HG03342 (cell line): Measurements from ENCODE around the gene MBTPS1.

Experiments used
- ATAC-seq: cut with Tn5 transposase; IDR thresholded peaks from one replicate; pipeline ENCODE4 v1.9.1; 2021; ENCODE audit warnings: mild to moderate bottlenecking, moderate library complexity; ENCODE audit not compliant: unreplicated experiment

Gene MBTPS1

DNA sequence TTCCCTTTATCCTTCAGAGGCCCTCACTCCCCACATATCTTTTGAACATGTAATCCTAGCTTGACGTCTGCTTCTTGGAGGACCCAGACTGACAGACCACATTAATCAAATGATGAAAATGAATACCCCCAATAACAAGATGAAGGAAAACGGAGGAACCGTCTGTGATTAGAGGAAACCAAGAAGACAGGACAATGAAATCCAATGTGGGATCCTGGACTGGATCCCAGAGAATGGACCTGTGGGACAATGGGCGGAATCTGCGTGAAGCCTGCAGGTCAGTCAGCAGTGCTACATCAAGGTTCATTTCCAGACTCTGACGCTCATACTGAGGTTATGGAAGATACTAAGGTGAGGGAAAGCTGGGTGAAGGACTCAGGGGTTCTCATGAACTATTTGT lies 35.9 kb downstream of the MBTPS1 start:
- ATAC-seq = no peak

- no peak for ATAC-seq
Observed at GRCh38 chr16:84080378-84080777, 36.4 kb downstream of the MBTPS1 start.

- ATAC-seq = no peak
Observed at GRCh38 chr16:84079664-84080063, 37.1 kb downstream of the MBTPS1 start.

DNA sequence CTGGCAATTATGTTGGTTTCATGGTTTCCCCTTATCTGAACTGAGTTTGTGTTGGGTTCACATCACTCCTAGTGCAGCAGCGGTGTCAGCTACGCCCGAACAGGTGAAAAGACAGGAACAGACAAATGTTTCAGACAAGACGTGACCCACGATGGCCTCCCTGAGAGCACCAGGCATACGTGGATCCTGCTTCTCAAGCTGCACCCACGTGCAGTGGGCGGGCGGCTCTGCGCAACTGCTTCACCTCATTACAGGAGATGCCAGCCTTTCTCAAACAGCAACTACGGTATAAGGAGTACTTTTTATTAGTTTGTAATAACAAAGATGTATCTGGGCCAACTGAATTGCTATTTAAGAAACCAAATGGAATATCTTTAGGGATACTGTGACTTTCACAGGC lies 41.4 kb downstream of the MBTPS1 start:
- no peak for ATAC-seq

GRCh38 chr16:84074721-84075120 lies 42.0 kb downstream of the MBTPS1 start:
- ATAC-seq = no peak

DNA sequence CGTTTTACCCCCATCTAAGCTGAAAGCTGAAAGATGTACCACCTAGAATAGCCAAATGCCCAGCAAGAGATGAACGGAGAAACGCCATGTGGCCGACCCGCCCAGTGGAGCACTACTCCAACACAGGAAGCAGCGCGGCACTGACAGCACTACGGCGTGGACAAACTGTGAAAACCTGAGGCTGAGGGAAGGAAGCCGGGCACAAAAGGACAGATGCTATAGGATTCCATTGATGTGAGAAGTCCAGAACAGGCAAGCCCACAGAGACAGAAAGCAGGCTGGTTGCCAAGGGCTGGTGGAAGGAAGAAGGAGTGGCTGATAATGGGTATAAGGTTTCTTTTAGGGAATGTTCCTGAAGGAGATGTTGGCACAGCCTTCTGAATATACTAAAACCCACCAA lies 44.7 kb downstream of the MBTPS1 start:
- ATAC-seq = no peak

- ATAC-seq = no peak
Observed at GRCh38 chr16:84071121-84071520, 45.6 kb downstream of the MBTPS1 start.

DNA sequence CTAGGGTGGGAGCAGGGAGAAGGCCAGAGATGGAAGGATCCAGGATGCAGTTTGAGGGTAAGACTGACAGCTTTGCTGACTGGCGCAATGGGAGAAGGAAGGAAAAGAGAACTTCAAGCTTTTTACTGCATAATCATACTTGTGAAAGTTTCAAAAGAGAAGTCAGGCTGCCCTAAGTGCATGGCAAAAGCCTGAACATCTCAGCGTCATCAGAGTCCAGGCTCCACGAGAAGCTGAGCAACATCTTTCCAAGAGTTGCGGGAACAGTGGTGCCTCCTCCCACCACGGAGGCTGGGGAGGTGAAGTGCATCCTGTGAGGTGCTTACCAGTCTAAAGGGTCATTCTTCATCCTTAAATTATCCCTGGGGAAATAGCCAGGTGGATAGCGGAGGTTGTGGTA lies 47.2 kb downstream of the MBTPS1 start:
- no peak for ATAC-seq

- no peak for ATAC-seq
Observed at GRCh38 chr16:84068783-84069462, 47.8 kb downstream of the MBTPS1 start.

DNA sequence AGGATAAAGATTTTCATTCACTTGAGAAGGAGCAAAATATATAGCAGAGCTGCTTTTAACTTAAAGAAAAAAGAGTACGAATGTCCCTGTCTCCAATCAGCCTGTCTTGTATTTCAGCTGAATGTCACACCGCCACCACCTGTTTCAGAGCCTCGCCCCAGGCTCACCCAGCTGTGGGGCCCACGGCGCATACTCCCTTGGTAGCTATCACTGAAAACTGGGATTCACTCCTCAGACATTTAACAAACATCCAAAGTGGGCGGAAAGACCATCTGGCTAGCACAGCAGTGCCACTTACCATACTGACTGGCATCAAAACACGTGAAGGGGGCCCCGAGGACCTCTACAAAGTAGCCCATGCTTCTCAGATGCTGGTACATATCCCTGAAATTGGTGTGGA lies 48.7 kb downstream of the MBTPS1 start:
- no peak for ATAC-seq

GRCh38 chr16:84067640-84068039 lies 49.1 kb downstream of the MBTPS1 start:
- ATAC-seq = no peak

DNA sequence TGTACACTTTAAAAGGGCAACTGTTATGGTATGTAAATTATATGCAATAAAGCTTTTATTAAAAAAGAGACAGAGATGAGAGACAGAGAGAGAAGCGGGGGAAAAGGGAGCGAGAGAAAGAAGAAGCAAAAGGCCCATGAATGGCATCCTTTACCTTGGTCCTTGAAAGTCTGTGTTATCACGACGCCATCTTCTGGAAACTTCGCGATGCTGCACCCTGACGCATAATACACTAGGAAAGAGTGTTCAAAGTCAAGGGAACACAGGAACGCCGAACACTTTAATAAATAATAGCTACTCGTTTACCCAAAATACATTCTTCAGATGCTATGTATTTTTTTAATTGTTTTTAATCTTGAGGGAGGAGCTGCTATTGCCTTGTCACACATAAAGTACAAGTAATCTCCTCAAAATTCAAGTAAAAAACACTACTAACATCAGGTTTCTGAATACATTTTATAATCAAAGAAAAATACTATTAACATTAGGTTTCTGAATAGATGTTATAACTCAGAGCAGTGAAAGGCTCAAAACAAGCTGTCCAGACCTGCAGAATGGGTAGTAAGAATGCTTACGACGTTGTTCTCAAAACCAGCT lies 51.1 kb downstream of the MBTPS1 start:
- ATAC-seq = no peak

- ATAC-seq = no peak
Observed at GRCh38 chr16:84063980-84064379, 52.8 kb downstream of the MBTPS1 start.

DNA sequence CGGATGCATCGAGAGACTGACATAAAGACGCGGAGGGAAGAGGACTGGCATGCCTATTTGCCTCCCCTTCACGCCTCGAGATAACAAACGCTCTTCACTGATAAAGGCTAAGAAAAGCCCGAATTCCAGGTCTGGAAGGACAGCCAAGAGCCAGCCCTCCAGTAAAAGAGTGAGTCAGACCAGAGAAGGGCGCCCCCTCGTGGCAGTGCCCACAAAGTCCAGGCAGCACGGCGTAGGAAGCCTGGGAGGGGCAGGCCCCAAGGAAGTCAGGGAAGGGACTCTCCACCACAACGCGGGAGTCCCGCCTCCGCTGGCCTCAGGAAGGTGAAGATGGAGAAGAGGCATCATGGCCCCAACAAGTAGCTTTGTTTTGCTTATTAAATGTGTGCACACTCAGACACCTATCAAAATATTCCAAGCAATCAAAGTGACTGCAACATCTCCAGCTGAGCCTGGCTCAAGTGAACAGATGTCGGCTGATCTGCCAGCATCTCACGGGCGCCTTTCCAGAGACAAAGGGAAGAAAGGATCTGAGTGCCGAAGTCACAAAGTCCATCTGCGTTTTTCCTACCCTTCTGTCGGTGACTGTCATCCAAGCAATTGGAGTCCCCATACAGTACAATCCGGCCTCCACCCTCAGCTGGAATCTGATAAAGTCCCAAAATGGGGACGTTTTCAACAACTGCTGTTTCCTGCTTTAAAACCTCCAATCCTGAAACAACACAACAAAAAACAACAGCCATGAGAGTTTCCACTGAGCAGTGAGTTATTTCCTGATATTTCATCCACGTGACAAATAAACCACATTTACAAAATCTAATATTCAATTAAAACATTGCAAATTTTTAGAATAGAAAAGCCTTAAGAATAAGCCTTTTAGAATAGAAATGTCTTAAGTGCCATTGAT lies 53.8 kb downstream of the MBTPS1 start:
- ATAC-seq = no peak

DNA sequence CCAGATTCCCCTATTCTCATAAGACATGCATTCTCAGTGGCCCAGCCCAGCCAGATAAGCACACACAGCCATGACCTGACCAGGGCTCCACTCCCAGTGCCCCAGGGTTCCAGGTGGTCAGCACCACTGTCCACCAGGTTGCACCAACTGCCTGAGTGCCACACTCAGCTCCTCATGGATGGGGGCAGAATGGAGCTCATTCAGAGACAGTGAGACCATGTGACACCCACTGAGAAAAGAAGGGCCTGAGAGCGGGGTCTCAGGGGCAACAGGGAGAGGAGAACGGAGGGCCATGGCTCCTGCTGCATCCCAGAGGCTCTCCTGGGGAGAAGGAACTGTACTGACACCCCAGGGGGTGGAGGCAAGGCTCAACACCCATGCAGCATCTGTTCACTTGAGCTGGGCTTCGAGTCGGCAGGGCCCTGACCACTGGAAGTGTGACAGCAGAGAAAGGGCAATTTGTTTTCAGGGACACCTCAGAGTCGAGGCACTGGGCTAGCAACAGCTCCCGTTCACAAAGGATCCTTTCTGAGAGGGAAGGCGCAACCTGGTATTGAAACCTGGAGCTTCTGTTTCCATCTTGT lies 55.4 kb downstream of the MBTPS1 start:
- no peak for ATAC-seq

DNA sequence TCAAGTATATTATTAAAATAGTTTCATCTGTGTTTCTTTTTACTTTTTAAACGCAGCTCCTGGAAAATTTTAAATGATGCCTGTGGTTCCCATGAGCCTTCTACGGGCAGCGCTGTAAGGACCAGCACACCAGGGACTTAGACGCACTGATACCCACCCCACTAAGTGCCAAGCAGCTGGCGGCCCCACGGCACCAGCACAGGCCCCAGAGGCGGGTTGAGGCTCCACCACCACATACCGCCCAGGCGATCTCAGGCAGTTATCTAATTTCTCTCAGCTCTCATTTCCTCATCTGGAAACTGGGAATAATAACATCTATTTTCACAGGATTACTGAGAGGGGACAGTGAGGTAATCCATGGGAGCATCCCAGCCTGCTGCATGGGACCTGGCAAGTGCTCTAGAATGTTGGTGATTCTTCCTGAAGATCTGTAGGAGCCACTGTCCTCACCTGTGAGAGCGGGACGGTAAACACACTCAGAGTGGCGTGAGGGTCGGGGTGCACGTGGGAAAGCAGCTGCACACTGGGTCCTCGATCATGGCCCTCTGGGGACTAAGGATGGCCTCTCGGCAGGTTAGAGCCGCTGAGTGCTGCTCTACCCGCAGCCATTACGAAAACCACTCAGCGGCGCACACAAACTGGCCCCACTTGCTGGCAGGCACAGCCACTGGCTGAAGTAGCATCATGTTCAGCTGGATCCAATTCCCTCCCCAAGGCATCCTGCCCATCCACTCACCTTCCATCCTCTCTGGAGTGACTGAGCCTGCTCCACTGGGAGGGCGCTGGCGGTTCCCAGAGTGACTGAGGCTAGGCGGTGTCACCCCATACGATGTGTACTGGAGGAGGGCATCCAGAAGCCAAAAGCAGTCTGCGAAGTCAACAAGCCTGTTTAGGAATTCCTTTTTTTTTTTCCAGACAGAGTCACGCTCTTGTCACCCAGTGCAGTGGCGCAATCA lies 56.5 kb downstream of the MBTPS1 start:
- no peak for ATAC-seq

GRCh38 chr16:84059111-84059510 lies 57.6 kb downstream of the MBTPS1 start:
- ATAC-seq = no peak

DNA sequence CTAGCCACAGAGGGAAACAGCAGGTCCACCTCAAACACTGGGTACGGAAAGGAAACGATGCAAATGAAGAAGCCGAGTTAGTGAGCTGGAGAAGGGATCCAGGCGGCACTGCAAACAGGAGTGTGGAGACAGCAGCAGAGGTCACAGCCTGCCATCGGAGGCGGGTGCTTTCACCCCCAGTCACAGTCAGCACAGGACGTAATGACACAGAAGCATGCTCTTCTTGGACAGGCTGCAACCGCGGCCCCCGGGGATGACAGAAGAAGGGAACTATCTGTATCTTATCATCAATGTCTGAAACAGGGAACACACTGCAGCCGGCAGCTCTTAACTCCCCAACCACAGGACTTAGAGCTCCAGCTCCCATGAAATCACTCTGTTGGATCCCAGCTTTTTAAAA lies 58.1 kb downstream of the MBTPS1 start:
- no peak for ATAC-seq

DNA sequence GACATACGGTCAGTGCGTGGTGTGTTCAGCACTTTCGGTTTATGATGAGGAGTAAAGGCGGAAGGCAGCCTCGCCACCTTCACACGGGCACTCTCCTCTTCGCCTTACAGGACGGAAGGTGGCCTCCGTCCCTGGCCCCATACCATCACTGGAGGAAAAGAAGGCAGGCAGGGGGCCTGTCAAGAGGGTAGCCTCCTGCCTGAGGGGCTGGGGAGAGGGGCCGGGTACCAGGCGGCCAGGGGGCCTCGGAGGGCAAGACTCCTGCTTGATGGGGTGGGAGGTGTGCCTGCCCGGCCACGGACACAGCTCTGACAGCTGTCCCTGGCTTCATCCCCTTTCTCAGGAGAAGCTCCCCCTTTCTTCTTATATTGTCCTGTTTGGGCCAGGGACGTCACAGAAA lies 58.5 kb downstream of the MBTPS1 start:
- ATAC-seq = no peak

DNA sequence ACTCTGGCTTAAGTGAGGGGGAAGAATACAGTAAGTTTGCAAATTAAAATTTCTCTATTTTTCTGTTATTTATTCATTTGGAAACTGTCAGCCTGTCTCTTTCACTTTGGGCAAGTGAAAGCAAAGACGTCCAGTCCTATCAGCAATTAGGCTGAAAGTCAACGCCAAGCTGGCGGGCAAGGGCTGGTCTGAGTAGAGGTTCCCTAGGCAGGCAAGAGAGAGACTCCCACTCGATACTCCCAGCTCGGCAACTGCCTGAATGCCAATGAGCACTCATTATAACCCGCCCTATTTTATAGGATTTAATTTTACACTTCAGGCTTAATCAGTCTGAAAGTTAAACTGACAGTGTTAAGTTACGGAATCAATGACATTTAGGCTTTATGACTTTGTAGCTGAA lies 59.8 kb downstream of the MBTPS1 start:
- no peak for ATAC-seq
